ENCODE measurements around the gene MNT.

MNT gene

GRCh38 chr17:2380226-2380922 lies 20.5 kb downstream of the MNT start:
- DNase-seq: no peak

GRCh38 chr17:2379489-2380225 lies 21.2 kb downstream of the MNT start:
- no peak for DNase-seq

DNA sequence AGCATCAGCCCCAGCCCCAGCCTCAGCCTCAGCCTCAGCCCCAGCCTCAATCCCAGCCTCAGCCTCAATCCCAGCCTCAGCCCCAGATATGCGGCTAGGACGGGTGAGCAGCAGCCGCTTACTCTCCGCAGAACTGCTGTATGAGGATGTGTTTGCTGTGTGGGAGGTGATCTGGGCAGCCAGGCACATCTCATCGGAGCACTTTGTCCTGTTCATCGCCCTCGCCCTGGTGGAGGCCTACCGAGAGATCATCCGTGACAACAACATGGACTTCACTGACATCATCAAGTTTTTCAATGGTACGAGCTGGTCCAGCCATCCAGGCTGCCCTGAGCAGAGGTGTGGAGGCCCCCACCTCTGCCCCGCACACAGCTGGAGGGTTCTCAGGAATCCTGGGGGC lies 22.0 kb downstream of the MNT start:
- DNase-seq: no peak

DNA sequence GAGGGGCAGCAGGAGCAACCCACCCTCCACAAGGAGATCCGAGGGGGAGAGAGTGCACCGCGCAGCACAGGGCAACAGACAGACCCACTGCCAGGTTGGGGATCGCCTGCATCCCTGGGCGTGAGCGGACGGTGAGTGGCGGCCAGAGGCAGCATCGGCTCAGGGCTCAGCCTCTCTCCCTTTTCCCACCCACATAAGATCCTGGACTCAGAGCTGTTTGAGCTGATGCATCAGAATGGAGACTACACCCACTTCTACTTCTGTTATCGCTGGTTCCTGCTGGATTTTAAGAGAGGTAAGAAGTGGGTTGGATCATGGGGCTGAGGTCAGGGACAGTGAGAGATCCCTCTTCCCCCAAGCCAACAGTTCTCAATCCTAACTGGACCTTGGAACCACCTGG lies 23.2 kb downstream of the MNT start:
- DNase-seq: no peak

- no peak for DNase-seq
Measured at GRCh38 chr17:2376107-2376506, 24.8 kb downstream of the MNT start.

- DNase-seq: no peak
Measured at GRCh38 chr17:2375406-2375805, 25.5 kb downstream of the MNT start.

- DNase-seq: no peak
Measured at GRCh38 chr17:2374549-2375285, 26.1 kb downstream of the MNT start.

GRCh38 chr17:2373179-2373578 lies 27.7 kb downstream of the MNT start:
- DNase-seq: no peak

DNA sequence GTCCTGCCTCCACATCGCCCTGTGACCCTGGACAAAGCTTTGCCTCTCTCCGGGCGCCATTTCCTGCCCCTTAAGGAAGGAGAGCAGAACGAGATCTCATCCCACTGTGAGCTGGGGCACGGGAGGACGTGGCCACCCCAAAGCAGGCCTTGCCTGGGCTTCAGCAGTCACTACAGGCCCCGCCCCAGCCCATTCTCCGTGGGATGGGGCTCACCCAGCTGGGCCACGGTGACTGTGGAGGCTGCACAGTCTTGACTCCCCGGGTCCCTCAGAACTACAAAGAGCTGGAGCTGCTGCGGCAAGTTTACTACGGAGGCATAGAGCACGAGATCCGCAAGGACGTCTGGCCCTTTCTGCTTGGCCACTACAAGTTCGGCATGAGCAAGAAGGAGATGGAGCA lies 28.2 kb downstream of the MNT start:
- DNase-seq: no peak

DNA sequence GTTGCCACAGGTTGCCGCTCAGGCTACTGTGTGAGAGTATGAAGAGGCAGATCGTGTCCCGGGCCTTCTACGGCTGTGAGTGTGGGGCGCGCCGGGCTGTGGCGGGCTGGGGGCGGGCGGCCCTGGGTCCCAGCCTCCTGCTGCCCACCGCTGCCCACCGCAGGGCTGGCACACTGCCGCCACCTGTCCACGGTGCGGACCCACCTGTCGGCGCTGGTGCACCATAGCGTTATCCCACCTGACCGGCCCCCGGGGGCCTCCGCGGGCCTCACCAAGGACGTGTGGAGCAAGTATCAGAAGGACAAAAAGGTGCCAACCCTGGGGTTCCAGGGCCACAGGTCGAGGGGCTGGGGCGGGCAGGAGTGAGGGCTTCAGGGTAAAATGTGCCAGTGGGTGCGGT lies 28.7 kb downstream of the MNT start:
- DNase-seq: no peak

- DNase-seq: no peak
Measured at GRCh38 chr17:2371183-2372130, 29.4 kb downstream of the MNT start.

DNA sequence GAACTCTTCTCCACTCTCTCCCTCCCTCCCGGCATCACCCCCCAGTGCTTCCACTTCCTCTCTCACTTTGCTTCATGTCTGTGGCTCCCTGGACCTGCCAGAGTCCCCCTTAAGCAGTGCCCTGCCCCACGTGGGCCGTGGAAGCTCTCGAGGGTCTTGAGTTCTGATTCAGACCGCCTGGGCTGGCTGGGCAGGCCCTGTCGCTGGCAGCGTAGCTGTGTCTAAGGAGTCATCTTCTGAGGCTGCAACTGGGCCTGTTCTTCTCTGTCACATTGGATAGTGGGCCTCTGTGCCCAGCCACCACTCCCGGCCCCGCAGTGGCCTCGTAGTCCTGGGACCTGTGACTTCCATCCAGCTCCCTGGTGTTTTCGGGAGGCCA lies 30.7 kb downstream of the MNT start:
- DNase-seq: no peak

GRCh38 chr17:2369551-2370210 lies 31.2 kb downstream of the MNT start:
- DNase-seq: no peak

GRCh38 chr17:2369039-2369438 lies 31.8 kb downstream of the MNT start:
- no peak for DNase-seq

GRCh38 chr17:2368359-2368758 lies 32.5 kb downstream of the MNT start:
- DNase-seq: no peak

DNA sequence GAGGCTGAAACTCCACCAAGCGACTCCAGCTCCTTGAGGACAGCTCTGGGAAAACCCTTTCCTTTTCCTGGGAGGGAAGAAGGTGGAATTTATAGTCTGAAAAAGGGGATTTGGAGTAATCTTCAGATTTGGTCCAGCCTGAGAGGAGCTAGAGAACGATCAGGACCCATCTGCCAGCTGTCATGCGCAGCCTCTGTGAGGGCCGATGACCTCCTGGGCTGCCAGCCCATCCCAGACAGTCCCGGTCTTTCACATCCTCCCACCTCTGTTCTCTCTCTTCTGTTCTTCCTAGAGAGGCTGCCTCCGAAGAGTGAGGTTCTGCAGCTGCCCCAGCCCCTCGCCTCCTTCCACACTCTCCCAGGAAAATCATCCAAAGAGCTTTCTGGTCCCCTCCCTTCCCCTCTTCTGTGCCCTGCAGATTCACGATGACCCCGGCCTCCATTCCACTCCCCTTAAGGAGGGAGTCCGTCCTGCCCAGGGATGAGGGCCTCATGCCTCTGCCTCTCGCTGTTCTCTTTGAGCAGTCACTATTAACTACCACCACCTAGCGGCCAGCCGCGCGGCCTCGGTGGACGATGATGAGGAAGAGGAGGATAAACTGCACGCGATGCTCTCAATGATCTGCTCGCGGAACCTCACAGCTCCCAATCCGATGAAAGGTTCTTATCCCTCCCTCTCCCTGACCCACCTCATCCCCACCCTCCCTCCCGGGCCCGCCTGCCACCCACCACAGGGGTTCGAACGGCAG lies 33.9 kb downstream of the MNT start:
- no peak for DNase-seq

DNA sequence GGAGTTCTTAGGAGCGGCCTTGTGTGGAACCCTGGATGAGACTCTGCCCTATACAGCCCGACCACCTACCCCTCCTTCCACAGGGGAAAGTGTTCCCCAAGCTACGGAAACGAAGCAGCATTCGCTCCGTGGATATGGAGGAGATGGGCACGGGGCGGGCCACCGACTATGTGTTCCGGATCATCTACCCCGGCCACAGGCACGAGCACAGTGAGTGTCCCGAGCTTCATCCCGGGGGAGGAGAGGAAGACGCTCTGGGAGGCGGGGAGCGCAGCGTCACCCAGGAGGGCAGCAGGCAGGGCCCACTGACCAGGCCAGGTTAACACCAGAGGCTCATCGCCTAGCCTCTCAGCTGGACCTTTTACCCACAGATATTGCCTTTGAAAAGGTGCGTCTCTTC lies 35.7 kb downstream of the MNT start:
- no peak for DNase-seq

DNA sequence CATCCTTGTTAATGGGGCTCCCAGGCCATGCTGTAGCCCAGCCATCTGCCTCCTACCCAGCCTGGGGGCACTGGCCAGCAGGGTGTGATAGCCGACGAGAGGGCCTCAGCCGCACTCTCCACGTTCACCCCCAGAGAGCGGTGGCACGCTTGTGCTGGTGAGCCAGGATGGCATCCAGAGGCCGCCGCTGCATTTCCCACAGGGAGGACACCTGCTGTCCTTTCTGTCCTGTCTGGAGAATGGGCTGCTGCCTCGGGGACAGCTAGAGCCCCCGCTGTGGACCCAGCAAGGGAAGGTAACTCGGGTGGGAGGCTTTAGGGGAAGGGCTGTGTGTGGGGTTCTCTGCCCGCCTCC lies 36.1 kb downstream of the MNT start:
- no peak for DNase-seq

- no peak for DNase-seq
Measured at GRCh38 chr17:2363851-2364762, 36.8 kb downstream of the MNT start.

- DNase-seq: no peak
Measured at GRCh38 chr17:2363318-2363717, 37.5 kb downstream of the MNT start.

- no peak for DNase-seq
Measured at GRCh38 chr17:2362881-2363280, 38.0 kb downstream of the MNT start.

Data from NCI-H2029 (cell line).